DOHH2 (cell line): Measurements from ENCODE around the gene ITGB5.

Source experiments
- H3F3A ChIP-seq: fragments of 200-600 bp; sonication (generic), shearing (Covaris generic); 2 replicates; pipeline ENCODE4 v1.6.0; 2016; ENCODE audit warnings: antibody characterized with exemption, mild to moderate bottlenecking; ENCODE audit not compliant: control insufficient read depth, insufficient read depth
- H3K27ac ChIP-seq: fragments of 200-600 bp; sonication (generic); 2 replicates; pipeline ENCODE4 v1.5.1; 2014; ENCODE audit warnings: low read depth, mild to moderate bottlenecking, low read length, moderate library complexity
- H3K27me3 ChIP-seq: fragments of 200-600 bp; sonication (generic); 2 replicates; pipeline ENCODE4 v1.6.1; 2014; ENCODE audit warnings: mild to moderate bottlenecking, low read length, mixed read lengths; ENCODE audit not compliant: control insufficient read depth
- H3K36me3 ChIP-seq: fragments of 200-600 bp; sonication (generic); 2 replicates; pipeline ENCODE4 v1.6.1; 2014; ENCODE audit warnings: mild to moderate bottlenecking, low read length, moderate library complexity, mixed read lengths; ENCODE audit not compliant: control insufficient read depth
- H3K4me1 ChIP-seq: fragments of 200-600 bp; sonication (generic); 2 replicates; pipeline ENCODE4 v1.6.1; 2014; ENCODE audit warnings: mild to moderate bottlenecking, low read length, mixed read lengths; ENCODE audit not compliant: control insufficient read depth
- H3K4me2 ChIP-seq: fragments of 200-600 bp; sonication (generic); 2 replicates; pipeline ENCODE4 v1.6.0; 2014; ENCODE audit warnings: mild to moderate bottlenecking, low read length, moderate library complexity
- H3K4me3 ChIP-seq: fragments of 200-600 bp; sonication (generic); 2 replicates; pipeline ENCODE4 v1.5.1; 2014; ENCODE audit warnings: mild to moderate bottlenecking, low read length, mixed read lengths
- H3K79me2 ChIP-seq: fragments of 200-600 bp; sonication (generic); 2 replicates; pipeline ENCODE4 v1.6.1; 2014; ENCODE audit warnings: mild to moderate bottlenecking, low read length, mixed read lengths; ENCODE audit not compliant: control insufficient read depth
- H3K9me2 ChIP-seq: fragments of 200-600 bp; sonication (generic); replicated peaks from 2 replicates; pipeline ENCODE4 v1.6.1; 2014; ENCODE audit warnings: mild to moderate bottlenecking, low read length, mixed read lengths; ENCODE audit not compliant: control insufficient read depth
- H3K9me3 ChIP-seq: fragments of 200-600 bp; sonication (generic); 2 replicates; pipeline ENCODE4 v1.6.1; 2014; ENCODE audit warnings: antibody characterized with exemption, low read length, mixed read lengths; ENCODE audit not compliant: control insufficient read depth, insufficient read depth
- H4K20me1 ChIP-seq: fragments of 200-600 bp; sonication (generic); 2 replicates; pipeline ENCODE4 v1.6.0; 2014; ENCODE audit warnings: low read depth, mild to moderate bottlenecking, antibody characterized with exemption, low read length, moderate library complexity; ENCODE audit not compliant: control insufficient read depth, insufficient read depth
- EZH2phosphoT487 ChIP-seq: fragments of 200-600 bp; sonication (generic); IDR thresholded peaks from 2 replicates; pipeline ENCODE4 v1.6.1; 2017; ENCODE audit warnings: borderline replicate concordance, mild to moderate bottlenecking, antibody characterized with exemption, low read length, moderate library complexity, mixed read lengths
- TF ChIP-seq, protein P1 (sequence below): fragments of 200-600 bp; sonication (generic); IDR thresholded peaks from one replicate; pipeline ENCODE4 v1.5.1; 2014; ENCODE audit warnings: antibody characterized with exemption, mild to moderate bottlenecking, low read depth, low read length; ENCODE audit not compliant: poor library complexity, severe bottlenecking

ITGB5 gene

DNA sequence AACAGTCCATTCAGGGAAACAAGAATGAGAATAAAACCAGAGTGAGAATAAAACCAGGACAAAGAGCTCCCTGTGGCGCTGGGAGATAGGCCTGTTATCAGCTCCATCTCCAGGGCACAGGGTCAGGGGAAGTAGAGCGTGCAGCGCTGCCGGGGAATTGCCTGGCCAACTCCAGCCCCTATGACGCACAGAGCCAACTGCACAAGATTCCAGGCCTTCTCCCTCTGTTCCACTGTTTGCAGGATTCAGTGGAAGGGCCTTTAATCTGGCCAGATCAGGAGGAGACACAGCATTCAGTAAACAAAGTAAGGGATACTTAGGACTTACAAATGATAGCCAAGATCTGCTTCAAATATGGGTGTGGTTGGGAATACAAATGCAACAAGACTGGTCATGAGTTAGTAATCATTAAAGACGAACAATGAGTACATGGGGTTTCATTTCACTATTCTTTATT, 49.4 kb downstream of the ITGB5 start:
- TF ChIP-seq EZH2phosphoT487: no peak
- TF ChIP-seq, protein P1, sequence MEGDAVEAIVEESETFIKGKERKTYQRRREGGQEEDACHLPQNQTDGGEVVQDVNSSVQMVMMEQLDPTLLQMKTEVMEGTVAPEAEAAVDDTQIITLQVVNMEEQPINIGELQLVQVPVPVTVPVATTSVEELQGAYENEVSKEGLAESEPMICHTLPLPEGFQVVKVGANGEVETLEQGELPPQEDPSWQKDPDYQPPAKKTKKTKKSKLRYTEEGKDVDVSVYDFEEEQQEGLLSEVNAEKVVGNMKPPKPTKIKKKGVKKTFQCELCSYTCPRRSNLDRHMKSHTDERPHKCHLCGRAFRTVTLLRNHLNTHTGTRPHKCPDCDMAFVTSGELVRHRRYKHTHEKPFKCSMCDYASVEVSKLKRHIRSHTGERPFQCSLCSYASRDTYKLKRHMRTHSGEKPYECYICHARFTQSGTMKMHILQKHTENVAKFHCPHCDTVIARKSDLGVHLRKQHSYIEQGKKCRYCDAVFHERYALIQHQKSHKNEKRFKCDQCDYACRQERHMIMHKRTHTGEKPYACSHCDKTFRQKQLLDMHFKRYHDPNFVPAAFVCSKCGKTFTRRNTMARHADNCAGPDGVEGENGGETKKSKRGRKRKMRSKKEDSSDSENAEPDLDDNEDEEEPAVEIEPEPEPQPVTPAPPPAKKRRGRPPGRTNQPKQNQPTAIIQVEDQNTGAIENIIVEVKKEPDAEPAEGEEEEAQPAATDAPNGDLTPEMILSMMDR: no peak
- Histone ChIP-seq H3K9me3 (no peaks in the 10 kb centered on the region), H3K9me2 (no peaks in the 10 kb centered on the region), H3K79me2 (no peaks in the 10 kb centered on the region), H4K20me1 (no peaks in the 10 kb centered on the region), H3F3A (no peaks in the 10 kb centered on the region), H3K4me3 (no peak overlapping the region), H3K4me1 (peaks cover 7% of the 10 kb centered on the region), H3K27me3 (peaks cover 24% of the 10 kb centered on the region), H3K36me3 (no peaks in the 10 kb centered on the region), H3K4me2 (no peak overlapping the region), H3K27ac (no peak overlapping the region)

DNA sequence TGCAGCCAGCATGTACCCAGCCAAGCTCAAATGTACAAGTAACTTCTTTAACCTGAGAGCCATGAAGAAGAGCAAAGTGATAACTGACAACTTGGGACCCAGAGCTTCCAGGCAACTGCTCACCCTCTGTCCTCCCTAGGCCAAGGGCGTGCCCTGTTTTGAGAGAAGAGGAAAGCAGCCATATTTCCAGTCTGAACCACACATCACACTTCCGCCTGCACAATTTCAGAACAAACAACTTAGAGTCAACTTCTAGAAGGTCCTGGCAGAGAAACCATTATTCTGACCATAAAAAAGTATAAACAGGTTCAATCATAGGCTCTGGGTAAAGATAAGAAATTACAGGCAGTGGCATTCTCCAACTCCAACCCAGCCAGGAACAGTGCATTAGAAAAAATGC, 50.1 kb downstream of the ITGB5 start:
- H3F3A ChIP-seq: no peaks in the 10 kb centered on the region
- no peak overlapping the region for H3K4me2 ChIP-seq
- TF ChIP-seq, protein P1: no peak
- no peak for TF ChIP-seq EZH2phosphoT487
- peaks cover 22% of the 10 kb centered on the region for H3K27me3 ChIP-seq
- no peak overlapping the region for H3K4me3 ChIP-seq
- H3K4me1 ChIP-seq: peaks cover 7% of the 10 kb centered on the region
- H3K27ac ChIP-seq: no peak overlapping the region
- H3K36me3 ChIP-seq: no peaks in the 10 kb centered on the region
- no peaks in the 10 kb centered on the region for H4K20me1 ChIP-seq
- H3K79me2 ChIP-seq: no peaks in the 10 kb centered on the region
- H3K9me3 ChIP-seq: no peaks in the 10 kb centered on the region
- H3K9me2 ChIP-seq: no peaks in the 10 kb centered on the region

DNA sequence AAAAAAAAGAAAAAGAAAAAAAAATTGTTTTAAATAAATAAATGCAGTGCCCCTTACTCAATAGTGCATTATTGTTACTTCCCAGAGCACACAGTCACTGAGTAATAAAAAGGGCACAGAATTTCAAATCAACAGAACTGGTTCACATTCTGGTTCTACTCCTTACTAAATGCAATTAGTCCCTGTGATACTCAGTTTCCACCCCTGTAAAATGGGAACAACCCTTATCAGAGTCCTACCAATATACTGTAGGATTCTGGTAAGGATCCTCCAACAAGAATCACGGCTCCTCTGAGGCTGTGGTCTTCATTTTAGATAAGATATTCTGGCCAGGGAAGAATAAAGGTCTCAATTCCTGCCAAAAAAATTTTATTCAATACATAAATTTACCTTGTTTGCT, 50.7 kb downstream of the ITGB5 start:
- H3K4me3 ChIP-seq: no peak overlapping the region
- H3K79me2 ChIP-seq: no peaks in the 10 kb centered on the region
- H3K36me3 ChIP-seq: no peaks in the 10 kb centered on the region
- H3K4me1 ChIP-seq: peaks cover 7% of the 10 kb centered on the region
- no peaks in the 10 kb centered on the region for H3F3A ChIP-seq
- no peak overlapping the region for H3K4me2 ChIP-seq
- H4K20me1 ChIP-seq: no peaks in the 10 kb centered on the region
- H3K9me3 ChIP-seq: no peaks in the 10 kb centered on the region
- TF ChIP-seq EZH2phosphoT487: no peak
- TF ChIP-seq, protein P1: no peak
- peaks cover 24% of the 10 kb centered on the region for H3K27me3 ChIP-seq
- no peak overlapping the region for H3K27ac ChIP-seq
- H3K9me2 ChIP-seq: no peaks in the 10 kb centered on the region
